ENCODE data around the gene EHF.
"Not testable (repeated sequence)": the region's sequence is repeated elsewhere in the genome, so short reads cannot be mapped to it uniquely, and the experiment has no call there.

EHF gene

DNA sequence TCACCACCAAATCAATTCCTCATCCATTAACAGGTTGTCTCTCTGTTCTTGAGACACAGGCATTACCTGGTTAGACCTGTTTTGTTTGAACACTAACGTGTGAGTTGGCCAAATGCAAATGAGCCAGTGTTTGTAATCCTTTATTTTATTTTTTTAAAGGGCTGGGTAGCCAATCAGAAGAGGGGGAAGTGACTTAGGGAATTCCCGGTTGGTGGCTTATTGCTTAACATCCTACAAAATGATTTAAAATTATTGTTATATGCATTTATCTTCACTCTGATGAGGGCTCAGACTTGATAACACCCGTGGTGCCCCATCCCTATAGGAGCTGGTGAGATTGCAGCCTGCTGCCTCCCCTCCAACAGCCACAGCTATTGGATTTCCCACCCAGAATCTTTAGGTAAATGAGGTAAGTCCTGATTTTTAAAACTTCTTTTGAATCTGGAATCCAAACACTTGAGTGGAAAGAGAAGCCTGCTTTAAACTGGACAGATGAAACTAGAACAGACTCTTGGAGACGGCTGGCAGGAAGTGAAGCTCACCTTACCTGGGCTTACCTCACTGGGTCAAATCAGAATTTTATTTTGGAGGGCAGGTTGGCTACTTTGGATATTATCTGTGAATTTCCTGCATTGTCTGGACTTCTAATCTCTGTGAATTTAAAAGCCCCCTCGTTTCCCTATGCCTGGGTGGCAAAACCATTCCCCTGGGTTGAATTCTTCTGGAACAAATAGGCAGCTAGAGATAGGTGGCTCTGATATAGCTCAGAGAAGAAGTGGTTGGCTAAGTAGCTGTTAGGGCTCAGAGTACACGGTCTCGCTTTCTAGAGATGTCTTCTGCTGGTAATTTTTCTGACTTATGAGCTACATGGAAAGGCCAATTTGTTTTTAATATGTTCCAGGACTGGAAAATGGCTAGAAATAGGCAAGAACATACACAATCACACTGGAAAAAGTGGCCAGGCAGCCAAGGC, at the start of gene EHF:
TSS of gene EHF (plus strand) at position 274 of the 973 bp plus-strand sequence. CDS start 21,538 bp downstream, outside the sequence.
- no peak for DNase-seq (ENCODE audit: low read depth)

DNA sequence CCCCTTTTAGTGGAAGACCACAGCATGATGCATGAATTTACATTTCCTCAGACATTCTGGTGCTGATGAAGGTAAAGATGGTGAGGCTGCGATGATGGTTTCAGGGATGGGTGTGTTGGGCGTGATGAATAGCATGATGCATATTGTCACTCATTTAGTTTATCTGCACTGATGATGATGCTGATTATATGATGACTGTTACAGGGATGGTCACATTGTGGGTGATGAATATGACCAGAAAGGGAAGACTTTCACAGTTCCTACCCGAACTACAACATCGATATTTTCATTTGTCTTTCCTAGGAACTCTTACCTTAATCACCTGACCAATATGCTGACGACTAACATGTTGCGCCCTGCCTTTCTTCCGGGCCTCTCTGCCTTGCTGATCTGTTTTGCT, 47.4 kb upstream of the EHF start:
- DNase-seq (ENCODE audit: low read depth) = no peak

DNA sequence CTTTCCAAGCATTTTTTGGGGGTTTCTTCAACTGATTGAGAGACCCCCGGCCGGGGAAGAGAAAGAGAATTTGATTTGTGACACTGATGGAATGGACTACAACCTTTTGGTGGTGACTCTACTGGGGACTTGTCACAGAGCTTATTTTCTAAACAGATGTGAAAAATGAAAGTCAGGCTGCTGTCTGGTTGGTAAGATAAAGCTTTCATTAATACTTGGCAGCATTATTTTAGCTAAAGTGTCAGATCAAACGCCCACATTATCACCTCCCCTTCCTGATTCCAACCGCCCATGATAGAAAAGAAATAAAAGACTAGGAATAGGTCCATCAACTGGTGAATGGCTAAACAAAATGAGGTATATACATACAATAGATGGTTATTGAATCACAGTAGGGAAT, 45.6 kb upstream of the EHF start:
- DNase-seq (ENCODE audit: low read depth) = no peak

DNA sequence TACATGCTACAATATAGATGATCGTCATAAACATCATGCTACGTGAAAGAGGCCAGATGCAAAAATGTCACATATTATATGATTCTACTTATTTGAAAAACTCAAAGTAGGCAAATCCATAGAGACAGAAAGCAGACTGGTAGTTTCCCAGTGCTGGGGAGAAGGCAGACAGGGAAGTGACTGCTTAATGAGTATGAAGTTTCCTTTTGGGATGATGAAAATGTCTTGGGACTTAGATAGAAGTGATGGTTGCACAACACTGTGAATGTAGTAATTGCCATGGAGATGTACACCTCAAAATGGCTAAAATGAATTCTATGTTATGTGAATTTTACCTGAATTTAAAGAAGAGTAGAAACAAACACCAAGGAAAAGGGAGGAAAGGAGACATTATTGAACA, 45.2 kb upstream of the EHF start:
- DNase-seq (ENCODE audit: low read depth) = no peak

DNA sequence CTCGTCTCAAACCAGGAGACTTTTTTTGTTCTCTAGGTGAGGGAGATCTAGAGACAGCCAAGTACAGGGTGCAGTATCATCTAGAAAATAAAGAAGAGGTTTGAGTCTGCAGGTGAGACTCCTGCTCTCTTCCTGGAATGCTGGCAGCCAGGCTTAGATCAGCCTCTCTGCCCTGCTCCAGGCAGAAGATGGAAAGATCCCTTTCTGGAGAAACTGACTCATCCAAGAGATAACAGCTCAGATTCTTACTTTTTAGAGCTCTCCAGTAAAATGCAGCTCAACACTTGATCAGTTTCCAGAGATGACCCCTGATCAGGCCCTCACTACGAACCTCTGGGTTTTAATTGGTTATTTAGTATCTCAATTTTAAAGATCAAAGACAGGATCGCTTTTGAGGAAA, 44.6 kb upstream of the EHF start:
- no peak for DNase-seq (ENCODE audit: low read depth)

DNA sequence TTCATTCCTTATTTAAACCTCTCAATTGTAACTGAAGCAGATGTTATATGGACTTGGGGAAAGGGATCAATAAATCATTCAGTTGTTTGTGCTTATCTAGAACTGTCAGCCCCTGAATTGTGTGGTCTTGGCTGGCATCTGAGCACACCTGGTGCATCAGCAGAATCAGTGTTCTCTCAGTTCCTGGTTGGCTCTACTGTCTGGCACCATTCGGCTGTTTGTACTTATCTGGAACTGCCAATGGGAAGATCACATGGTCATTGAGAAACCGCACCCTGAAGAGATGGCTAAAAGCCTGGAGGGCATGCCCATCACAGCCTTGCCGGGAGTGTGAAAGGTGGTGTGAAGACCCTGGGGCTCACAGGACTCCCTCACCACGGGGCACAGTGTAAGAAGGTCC, 37.1 kb upstream of the EHF start:
- no peak for DNase-seq (ENCODE audit: low read depth)

DNA sequence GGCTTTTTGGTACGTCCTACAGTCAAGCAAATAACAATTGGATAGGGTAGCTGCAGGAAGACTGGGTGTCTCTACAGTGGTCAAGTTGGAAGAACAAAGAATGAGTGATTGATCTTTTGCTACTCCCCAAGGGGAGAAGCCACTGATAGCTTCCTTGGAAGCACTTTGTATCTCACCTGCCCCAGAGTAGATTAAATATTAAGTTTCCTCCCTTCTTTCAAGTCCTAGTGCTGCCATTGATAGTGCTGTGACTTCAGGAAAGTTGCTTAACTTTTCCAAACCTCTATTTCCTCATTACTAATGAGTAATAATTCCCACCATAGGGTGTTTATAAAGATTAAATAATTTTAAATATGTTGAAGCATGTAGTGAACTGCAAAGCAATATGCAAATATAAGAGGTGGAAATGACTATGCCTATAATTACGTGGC, 35.6 kb upstream of the EHF start:
- DNase-seq (ENCODE audit: low read depth) = no peak

DNA sequence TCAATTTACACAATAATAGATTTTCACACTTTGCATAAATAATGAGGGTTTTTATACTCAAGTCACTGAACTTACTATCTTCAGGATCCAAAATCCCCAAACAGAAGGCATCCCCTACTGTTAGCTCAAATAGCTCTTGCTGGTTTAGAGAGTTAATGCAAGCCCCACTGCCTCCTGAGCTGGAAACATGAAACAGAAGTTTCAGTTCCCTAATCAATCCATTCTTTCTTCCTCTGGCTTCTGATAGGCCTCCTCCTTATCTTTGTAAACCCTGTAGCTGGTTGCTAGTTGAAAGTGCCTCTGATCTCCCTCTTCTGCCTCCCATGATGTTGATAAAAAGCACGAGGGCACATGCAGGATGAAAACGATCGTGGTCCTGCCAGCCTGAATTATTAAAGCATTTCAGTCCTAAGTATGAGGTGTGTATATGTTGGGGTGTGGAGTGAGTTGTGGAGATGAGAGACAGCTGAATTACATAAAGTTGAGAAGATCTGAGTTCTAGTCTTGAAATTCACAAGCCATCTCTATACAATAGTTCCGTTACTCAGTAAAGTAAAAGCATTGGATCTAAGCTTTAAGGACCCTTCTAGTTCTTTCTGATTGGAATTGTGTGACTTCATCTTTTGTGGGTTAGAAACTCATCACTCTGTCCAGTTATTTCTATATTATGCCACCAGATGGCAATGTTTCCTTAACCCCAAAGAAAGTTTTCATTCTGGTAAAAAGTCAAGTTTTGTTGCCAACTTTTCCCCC, 35.0 kb upstream of the EHF start:
- DNase-seq (ENCODE audit: low read depth) = peak; percentile 52

DNA sequence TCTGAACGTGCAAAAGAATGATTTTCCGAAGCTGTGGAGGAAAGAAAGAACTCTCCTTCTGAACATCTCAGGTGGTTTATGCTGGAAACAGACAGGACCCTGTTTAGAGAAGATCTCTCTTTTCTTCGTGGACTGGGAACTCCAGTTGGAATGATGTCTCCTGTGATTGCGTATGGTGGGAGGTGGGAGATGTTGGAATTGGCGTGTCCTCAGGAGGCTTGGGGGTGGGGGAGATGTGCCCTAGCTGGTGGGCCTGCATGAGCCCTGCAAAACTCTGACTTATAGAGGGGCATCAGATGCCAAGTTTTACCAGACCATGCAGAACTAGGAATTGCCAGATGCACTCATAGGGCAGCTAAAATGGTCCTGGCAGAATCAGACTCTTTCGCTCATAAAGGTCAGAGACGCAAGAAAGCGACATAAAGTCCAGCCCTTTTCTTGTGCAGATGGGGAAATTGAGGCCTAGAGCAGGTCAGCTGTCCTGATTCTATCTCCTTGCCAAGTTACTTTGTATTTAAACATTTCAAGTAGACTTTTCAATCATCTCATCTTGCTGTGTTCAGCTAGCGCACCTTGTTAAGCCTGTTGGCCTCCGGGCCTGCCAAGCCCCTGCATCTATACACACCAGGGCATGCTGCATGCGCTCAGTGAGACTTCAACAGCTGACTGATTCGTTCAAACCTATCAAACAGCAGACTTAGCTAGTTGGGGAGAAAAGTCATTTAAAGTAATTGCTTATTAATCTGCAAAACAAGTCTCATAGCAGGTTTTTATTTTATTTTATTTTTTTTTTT, 34.2 kb upstream of the EHF start:
- DNase-seq (ENCODE audit: low read depth) = no peak

DNA sequence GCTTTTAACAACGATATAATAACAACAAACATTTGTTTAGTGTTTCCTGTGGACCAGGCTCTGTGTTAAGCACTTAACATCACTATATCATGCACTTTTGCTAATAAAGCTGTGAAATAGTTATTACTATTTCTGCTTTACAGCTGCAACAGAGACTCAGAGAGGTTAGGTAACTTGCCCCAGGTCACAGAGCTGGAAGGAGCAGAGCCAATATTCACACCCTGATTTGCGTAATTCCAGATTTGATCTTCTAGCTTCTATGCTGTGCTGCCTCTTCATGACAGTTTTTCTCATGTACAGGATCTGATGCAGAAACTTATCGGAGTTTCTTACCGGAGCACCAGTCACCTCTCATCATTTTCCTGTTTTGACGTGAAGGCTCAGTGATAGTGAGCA, 33.6 kb upstream of the EHF start:
- no peak for DNase-seq (ENCODE audit: low read depth)

DNA sequence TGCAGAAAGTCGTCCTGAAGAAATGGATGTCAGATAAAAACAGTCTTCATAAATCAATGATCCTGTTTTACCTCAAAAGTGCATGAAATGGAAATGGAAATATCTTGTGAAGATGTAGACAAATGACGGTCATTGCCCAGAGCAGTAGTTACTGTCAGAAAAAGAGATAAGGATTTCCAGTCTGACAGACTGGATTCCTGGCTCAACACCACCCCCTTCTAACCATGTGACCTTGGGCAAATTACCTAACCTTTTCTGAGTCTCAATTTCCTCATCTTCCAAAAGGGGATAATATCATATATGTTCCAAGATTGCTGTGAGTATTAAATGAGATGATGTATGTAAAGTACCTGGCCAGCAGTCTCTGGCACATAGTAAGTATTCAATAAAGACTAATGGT, 32.9 kb upstream of the EHF start:
- no peak for DNase-seq (ENCODE audit: low read depth)

DNA sequence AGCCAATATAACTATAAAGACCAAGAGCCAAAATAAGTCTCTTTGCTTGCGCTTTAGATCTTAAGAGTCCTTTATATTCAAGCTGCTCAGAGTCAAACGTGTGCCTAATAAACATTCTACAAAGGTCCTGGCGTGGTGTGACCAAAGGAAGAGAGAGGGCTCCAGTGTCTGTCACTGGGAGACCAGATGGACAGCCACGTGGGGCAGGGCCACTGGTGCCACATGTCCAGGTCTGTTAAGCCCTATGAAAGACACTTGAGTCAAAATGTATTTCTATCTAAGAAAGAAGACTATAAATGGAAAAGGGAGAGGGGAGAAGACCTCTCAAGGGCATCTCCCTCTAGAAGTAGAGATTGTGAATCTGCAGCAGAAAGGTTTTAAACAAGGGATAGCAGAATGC, 32.2 kb upstream of the EHF start:
- DNase-seq (ENCODE audit: low read depth) = no peak

DNA sequence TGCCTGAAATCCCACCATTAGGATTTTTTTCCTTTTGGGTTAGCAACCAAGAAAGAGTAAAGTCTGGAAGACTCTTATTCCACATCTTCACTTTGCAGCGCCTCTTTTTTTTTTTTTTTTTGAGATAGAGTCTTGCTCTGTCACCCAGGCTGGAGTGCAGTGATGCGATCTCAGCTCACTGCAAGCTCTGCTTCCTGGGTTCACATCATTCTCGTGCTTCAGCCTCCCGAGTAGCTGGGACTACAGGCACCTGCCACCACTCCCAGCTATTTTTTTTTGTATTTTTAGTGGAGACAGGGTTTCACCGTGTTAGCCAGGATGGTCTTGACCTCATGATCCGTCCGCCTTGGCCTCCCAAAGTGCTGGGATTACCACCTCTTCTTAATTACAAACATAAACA, 31.7 kb upstream of the EHF start:
- not testable (repeated sequence) for DNase-seq (ENCODE audit: low read depth)

DNA sequence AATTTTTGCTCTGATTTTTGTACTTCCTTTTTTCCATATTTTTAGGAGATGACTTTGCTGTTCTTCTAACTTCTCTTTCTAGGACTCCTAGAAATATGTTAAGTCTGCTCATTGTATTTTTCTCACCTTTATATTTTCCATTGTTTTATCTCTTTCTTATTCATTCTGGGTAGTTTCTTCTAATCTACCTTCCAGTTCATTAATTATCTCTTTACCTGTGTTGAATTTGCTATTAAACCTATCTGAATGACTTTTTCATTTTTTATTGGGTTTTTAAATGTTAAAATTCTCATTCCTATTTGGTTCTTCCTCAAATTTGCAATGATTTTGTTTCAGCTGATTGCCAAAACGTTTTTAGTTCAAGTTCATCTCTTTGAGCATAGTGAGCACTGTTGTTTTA, 27.8 kb upstream of the EHF start:
- DNase-seq (ENCODE audit: low read depth) = no peak

DNA sequence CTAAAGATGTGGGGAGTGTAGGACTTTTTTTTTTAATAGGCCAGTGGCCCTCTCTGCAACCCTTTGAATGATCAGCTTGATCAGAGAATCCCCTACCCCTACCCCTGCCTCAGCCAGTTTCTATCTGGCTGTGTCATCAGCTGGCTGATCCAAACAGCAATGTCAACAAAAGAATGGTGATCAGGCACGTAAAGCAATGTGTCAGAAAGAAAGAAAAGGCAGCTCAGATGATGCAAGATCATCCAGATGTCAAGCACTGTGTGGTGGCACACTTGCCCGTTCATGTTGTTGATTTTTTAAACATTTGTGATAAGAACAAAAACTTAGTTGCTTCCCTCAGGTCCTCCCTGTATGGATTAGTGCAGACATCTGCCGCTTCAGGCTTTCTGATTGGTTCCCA, 26.3 kb upstream of the EHF start:
- DNase-seq (ENCODE audit: low read depth) = no peak

DNA sequence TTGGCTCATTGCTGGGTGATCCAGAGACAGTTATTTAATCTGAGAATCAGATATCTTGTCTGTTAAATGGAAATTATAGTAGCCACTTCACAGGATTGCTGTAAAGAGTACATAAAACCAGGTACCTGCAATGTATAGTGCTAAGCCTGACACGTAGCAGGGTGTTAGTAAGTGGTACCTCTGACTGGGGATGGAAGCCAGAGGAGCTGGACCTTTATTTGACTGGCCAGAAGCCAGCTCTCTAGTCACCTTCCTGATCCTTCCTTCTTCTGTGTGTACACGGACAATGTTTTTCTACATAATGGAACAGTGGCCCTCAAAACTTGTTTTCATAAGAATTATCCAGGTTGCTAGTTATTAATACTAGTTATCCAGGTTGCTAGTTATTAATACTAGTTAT, 25.5 kb upstream of the EHF start:
- no peak for DNase-seq (ENCODE audit: low read depth)

DNA sequence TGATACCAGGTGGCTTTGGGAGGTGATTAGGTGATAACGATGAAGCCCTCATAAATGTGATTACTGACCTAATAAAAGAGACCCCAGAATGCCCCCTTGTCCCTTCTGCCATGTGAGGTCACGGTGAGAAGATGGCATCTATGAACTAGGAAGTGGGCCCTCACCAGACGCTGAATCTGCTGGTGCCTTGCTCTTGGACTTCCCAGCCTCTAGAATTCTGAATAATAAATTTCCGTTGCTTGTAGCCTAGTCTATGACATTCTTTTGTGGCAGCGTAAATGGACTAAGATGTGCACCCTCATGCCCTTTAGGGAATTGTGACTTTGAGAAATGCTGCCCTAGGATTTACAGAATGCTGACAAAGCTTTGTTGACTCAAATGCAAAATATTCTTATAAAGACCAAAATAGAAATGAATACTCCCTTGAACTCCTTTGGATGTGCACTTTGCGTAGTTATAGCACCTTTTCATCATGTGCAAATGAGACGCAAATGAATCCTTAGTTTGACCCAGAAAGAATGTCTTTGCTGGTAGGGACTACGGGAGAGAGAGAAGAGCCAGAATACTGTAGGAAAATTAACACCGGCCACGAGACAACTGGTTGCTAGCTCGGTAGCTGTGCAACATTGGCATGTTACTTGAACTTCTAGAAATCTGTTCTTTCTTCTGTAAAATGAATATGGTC, 24.8 kb upstream of the EHF start:
- DNase-seq (ENCODE audit: low read depth) = no peak

DNA sequence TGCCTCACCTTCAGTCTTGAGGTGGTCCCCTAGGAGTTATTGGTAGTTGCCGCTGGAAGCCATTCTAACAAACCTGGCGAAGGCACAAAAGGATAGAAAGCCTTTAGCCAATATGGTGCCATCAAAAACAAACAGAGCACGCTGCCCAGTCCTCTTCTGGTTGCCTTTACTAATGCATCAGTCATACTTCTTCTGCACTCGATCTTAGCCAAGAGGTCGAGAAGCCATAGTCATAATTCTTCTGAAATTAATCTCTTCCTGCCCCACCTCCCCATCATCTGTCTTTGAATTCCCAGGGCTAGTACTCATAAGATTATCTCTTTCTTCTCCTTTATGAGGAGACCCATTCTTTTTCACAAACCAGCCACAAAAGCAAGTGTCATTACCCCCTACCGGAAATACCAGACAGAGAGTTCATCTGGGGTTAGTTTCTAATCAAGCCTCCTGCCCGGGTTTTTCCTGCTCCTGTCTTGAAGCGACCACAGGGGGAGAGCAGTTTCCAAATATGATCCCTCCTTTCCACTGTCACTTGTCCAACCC, 21.4 kb upstream of the EHF start:
- peak; percentile 54 for DNase-seq (ENCODE audit: low read depth)

DNA sequence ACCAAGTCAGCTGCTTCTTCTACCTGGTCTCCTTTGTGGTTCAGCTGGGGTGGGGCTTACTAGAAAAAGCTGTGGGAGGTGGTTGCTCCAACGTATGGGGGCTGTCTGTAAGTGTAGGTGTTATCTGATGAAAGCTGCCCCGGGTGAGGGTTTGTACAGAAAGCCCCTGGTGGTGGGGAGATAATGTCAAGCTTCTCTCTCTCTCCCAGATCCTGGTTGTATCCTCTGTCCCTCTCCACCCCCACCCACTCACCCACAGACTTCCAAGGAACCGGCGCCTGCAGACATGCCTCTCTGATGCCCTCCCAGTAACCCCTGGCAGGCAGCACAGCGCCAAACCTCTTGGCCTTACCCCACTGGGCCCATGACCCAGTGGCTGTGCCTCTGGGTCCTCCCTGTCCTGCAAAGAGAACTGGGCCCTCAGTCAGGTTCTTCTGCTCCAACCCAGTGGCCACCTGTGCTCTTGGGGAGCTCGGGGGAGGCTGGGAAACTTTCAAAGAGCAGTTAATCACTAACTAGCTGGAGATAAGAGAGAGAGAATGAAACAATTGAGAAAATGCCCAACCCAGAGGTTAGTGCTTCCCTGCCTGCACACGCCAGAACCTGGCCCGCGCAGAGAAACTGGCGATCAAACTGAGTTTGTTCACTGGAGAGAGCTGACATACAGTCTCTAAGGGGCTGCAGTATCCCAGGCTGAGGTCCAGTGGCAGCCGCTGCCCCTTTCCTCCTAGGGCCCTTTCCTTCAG, 20.4 kb upstream of the EHF start:
- DNase-seq (ENCODE audit: low read depth) = no peak

DNA sequence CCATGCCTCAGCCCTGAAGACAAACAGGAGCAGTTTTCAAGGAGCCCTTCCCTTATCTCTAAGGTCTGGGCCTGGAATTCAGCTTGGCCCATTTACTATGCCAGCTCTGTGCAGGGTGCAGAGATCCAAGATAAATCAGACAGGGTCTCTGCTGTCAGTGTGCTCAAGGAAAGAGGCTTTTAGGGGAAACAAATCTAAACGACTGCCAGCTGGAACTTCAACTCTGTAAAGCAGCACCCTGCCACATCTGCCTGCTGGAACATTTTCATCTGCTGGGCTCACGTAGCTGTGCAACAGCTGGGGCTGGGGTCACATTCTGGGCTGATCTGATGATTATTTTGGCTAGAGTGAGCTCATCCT, 19.8 kb upstream of the EHF start:
- no peak for DNase-seq (ENCODE audit: low read depth)

DNA sequence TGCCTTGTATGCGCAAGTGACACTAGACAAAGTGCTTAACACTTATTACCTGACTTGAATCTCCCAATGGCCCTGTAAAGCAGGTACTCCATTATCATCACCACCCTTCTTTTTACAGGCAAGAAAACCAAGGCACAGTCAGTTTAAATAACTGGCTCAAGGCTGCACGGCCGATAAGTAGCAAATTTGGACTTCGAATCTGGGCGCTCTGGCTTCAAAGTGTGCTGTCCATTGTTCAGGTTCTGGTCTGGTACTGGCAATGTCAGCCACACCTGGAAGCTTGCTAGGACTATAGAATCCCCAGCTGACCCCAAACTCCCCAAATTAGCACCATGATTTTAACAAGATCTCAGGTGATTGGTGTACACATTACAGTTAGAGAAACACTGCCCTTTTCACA, 19.3 kb upstream of the EHF start:
- DNase-seq (ENCODE audit: low read depth) = no peak
